Lower leg skin (tissue), 3 donors: ENCODE measurements around the gene BRF1.

Experiments
- POLR2A ChIP-seq, 2 donors: fragments of 450-650 bp; IDR thresholded peaks; one replicate each; pipeline ENCODE4 v1.6.1; 2016 to 2017; ENCODE audit warnings: antibody characterized with exemption in 2 of 2, mild to moderate bottlenecking in 1 of 2, moderate library complexity in 1 of 2
- TF ChIP-seq, protein P1 (sequence below), 3 donors: fragments of 450-650 bp; IDR thresholded peaks; one replicate each; pipeline ENCODE4 v1.5.1; 2016; ENCODE audit warnings: antibody characterized with exemption in 3 of 3, mild to moderate bottlenecking in 3 of 3, moderate library complexity in 2 of 3

DNA sequence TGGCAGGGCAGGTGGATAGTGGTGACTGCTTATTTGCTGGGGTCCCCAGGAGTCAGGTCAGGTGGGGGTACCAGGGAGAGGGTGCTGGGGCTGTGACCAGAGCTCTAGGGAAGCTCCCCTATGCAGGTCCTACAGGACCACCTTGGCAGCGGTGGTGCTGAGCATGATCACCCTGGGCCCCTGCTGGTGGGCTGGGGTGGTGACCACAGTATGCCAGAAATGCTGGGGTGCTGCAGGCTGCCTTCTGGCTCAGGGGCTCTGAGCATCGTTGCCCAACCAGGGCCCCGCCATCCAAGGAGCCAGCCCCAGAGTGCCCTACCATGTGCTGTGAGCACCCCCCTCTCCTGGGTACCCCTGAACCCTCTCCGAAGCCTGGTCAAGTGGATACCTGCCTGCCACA lies 102.2 kb downstream of the BRF1 start:
- TF ChIP-seq, protein P1, sequence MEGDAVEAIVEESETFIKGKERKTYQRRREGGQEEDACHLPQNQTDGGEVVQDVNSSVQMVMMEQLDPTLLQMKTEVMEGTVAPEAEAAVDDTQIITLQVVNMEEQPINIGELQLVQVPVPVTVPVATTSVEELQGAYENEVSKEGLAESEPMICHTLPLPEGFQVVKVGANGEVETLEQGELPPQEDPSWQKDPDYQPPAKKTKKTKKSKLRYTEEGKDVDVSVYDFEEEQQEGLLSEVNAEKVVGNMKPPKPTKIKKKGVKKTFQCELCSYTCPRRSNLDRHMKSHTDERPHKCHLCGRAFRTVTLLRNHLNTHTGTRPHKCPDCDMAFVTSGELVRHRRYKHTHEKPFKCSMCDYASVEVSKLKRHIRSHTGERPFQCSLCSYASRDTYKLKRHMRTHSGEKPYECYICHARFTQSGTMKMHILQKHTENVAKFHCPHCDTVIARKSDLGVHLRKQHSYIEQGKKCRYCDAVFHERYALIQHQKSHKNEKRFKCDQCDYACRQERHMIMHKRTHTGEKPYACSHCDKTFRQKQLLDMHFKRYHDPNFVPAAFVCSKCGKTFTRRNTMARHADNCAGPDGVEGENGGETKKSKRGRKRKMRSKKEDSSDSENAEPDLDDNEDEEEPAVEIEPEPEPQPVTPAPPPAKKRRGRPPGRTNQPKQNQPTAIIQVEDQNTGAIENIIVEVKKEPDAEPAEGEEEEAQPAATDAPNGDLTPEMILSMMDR (IDR thresholded peaks at IDR 0.05) = no peak
- no peak for TF ChIP-seq POLR2A (IDR thresholded peaks at IDR 0.05)
